Caco-2 (cell line): ENCODE measurements around the gene AP3B1. TPM values are rescaled to one million over a fixed set of nuclear protein-coding genes. Genes with fewer than 3 reads are reported as not detected.
"Not testable (repeated sequence)": the region's sequence is repeated elsewhere in the genome, so short reads cannot be mapped to it uniquely, and the experiment has no call there.

Source experiments
- BruUV-seq: library from RNA; stranded (reverse); fragments of 400-500 nt; replicated peaks from 2 replicates; lab custom pipeline; 2021; lab: Mats Ljungman, UMichigan
- CTCF ChIA-PET: fragments of 300-600 bp; sonication (Branson Sonifier 250); formaldehyde crosslinking; loops from one replicate; lab custom pipeline; 2022; ENCODE audit warnings: antibody characterized with exemption; lab: Charles Lee
- POLR2A ChIA-PET: fragments of 300-600 bp; sonication (Branson Sonifier 250); formaldehyde crosslinking; loops from one replicate; lab custom pipeline; 2022; ENCODE audit warnings: antibody characterized with exemption; lab: Charles Lee
- DNase-seq, 2 experiments: peaks; one replicate each; pipeline versions ENCODE4 v3.0.0 to v3.0.0-alpha.2; 2020 to 2022
- H3K27me3 ChIP-seq: replicated peaks from 2 replicates; pipeline ENCODE4 v1.6.0; 2011; ENCODE audit warnings: low read length; ENCODE audit not compliant: control insufficient read depth, insufficient read depth
- H3K36me3 ChIP-seq: 2 replicates; pipeline ENCODE4 v1.5.1; 2011; ENCODE audit warnings: low read length; ENCODE audit not compliant: control insufficient read depth, insufficient read depth
- H3K4me1 ChIP-seq: fragments of 250-450 bp; sonication (Bioruptor Pico); 2 replicates; pipeline ENCODE4 v1.5.1; 2020; ENCODE audit warnings: mild to moderate bottlenecking
- H3K4me3 ChIP-seq: 2 replicates; pipeline ENCODE4 v1.5.1; 2011; ENCODE audit warnings: low read depth, mild to moderate bottlenecking, control low read depth, low read length
- H3K9me3 ChIP-seq: fragments of 250-450 bp; sonication (Bioruptor Pico); 2 replicates; pipeline ENCODE4 v1.5.1; 2020; ENCODE audit warnings: mild to moderate bottlenecking, moderate library complexity
- H3K27ac Mint-ChIP-seq: one replicate; pipeline ENCODE4 v1.8.0; 2022; ENCODE audit warnings: mixed read lengths; ENCODE audit not compliant: unreplicated experiment
- H3K27me3 Mint-ChIP-seq: one replicate; pipeline ENCODE4 v1.8.0; 2022; ENCODE audit warnings: mixed read lengths; ENCODE audit not compliant: insufficient read depth, unreplicated experiment
- H3K36me3 Mint-ChIP-seq: one replicate; pipeline ENCODE4 v1.8.0; 2022; ENCODE audit warnings: mild to moderate bottlenecking, mixed read lengths; ENCODE audit not compliant: insufficient read depth, unreplicated experiment
- H3K4me1 Mint-ChIP-seq: one replicate; pipeline ENCODE4 v1.8.0; 2022; ENCODE audit warnings: low read depth, mixed read lengths; ENCODE audit not compliant: unreplicated experiment
- H3K4me3 Mint-ChIP-seq: one replicate; pipeline ENCODE4 v1.8.0; 2022; ENCODE audit warnings: mild to moderate bottlenecking, moderate library complexity, mixed read lengths; ENCODE audit not compliant: unreplicated experiment
- H3K9me3 Mint-ChIP-seq: one replicate; pipeline ENCODE4 v1.8.0; 2022; ENCODE audit warnings: mixed read lengths; ENCODE audit not compliant: unreplicated experiment
- intact Hi-C: fragments of 100-400 bp; cut with micrococcal nuclease; formaldehyde crosslinking; loops from one replicate; pipeline ENCODE4 v1.10.0; 2022; ENCODE audit not compliant: unreplicated experiment
- total RNA-seq: library from RNA; stranded (reverse); gene quantifications from 2 replicates; pipeline ENCODE4 v1.2.3, GENCODE V29; 2022
- TF ChIP-seq, protein P1 (sequence below), 2 experiments: fragments of 200-600 bp in 1 of 2; IDR thresholded peaks; 1 replicate in 1 of 2; 2 replicates in 1 of 2; pipeline versions ENCODE4 v1.5.1 to v1.8.0; 2011 to 2022; ENCODE audit warnings: antibody characterized with exemption in 1 of 2, control low read depth in 1 of 2, inconsistent platforms in 1 of 2, low read depth in 1 of 2, low read length in 1 of 2, mild to moderate bottlenecking in 1 of 2, moderate library complexity in 1 of 2; ENCODE audit not compliant: insufficient read depth in 1 of 2, severe bottlenecking in 1 of 2, unreplicated experiment in 1 of 2

Gene AP3B1
- total RNA-seq, 1 experiment from 2014 or later, result 52.7 TPM

GRCh38 chr5:78190402-78190801 lies 104.1 kb downstream of the AP3B1 start:
- H3K27ac Mint-ChIP-seq, result no peak overlapping the region
- POLR2A ChIA-PET, result no interaction called here
- Histone ChIP-seq H3K4me3 (no peak overlapping the region), H3K36me3 (peaks cover 2% of the 10 kb centered on the region; the same call in 1 of the 2 replicates), H3K4me1 (no peaks in the 10 kb centered on the region), H3K27me3 (no peaks in the 10 kb centered on the region), H3K9me3 (no peaks in the 10 kb centered on the region)
- intact Hi-C loops, result no loop called here
- H3K4me1 Mint-ChIP-seq, result no peaks in the 10 kb centered on the region
- H3K9me3 Mint-ChIP-seq, result no peaks in the 10 kb centered on the region
- no peaks in the 10 kb centered on the region for H3K27me3 Mint-ChIP-seq
- H3K4me3 Mint-ChIP-seq, result no peak overlapping the region
- H3K36me3 Mint-ChIP-seq, result peaks cover 19% of the 10 kb centered on the region
- TF ChIP-seq, protein P1, sequence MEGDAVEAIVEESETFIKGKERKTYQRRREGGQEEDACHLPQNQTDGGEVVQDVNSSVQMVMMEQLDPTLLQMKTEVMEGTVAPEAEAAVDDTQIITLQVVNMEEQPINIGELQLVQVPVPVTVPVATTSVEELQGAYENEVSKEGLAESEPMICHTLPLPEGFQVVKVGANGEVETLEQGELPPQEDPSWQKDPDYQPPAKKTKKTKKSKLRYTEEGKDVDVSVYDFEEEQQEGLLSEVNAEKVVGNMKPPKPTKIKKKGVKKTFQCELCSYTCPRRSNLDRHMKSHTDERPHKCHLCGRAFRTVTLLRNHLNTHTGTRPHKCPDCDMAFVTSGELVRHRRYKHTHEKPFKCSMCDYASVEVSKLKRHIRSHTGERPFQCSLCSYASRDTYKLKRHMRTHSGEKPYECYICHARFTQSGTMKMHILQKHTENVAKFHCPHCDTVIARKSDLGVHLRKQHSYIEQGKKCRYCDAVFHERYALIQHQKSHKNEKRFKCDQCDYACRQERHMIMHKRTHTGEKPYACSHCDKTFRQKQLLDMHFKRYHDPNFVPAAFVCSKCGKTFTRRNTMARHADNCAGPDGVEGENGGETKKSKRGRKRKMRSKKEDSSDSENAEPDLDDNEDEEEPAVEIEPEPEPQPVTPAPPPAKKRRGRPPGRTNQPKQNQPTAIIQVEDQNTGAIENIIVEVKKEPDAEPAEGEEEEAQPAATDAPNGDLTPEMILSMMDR (IDR thresholded peaks at IDR 0.05; ENCODE audit: insufficient read depth in 1 of 2, low read depth in 1 of 2, low read length in 1 of 2, severe bottlenecking in 1 of 2, unreplicated experiment in 1 of 2), result no peak
- no peak for DNase-seq
- CTCF ChIA-PET, result no interaction called here
- BruUV-seq, result no TSS peak

DNA sequence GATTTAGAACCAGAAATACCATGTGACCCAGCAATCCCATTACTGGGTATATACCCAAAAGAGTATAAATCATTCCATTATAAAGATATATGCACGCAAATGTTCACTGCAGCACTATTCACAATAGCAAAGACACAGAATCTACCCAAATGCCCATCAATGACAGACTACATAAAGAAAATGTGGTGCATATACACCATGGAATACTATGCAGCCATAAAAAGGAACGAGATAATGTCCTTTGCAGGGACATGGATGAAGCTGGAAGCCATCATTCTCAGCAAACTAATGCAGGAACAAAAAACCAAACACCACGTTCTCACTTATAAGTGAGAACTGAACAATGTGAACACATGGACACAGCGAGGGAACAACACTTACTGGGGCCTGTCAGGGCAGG lies 105.8 kb downstream of the AP3B1 start:
- H3K4me3 ChIP-seq, BruUV-seq, H3K4me1 Mint-ChIP-seq, H3K9me3 Mint-ChIP-seq, H3K9me3 ChIP-seq, DNase-seq, POLR2A ChIA-PET, H3K27ac Mint-ChIP-seq, CTCF ChIA-PET, H3K27me3 Mint-ChIP-seq, H3K36me3 ChIP-seq, H3K4me3 Mint-ChIP-seq, H3K4me1 ChIP-seq, H3K27me3 ChIP-seq: not testable (repeated sequence)
- intact Hi-C loops, result loop anchor here (5.0 kb wide), 1 partner anchor 51 kb away; no protein-coding TSS in a partner anchor
- peaks cover 16% of the 10 kb centered on the region for H3K36me3 Mint-ChIP-seq

DNA sequence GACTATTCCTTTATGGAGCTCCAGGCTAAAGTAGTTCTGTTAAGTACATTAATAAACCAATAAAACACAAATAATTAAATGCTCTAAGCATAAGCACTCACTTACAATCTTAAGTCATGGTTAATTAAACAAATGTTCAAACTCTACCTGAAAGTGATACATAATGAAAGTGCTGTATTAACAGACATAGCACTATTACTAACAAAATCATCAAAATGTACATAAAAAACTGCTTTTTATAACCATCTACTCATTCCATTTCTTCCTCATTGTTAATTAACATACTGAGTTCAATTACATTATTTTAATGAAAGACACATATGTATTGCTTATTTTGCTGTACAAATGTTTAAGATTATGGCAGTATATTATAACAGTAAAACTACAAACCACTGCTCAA lies 107.3 kb downstream of the AP3B1 start:
- TF ChIP-seq, protein P1 (IDR thresholded peaks at IDR 0.05; ENCODE audit: insufficient read depth in 1 of 2, low read depth in 1 of 2, low read length in 1 of 2, severe bottlenecking in 1 of 2, unreplicated experiment in 1 of 2), result no peak
- DNase-seq, result no peak
- ChIA-PET POLR2A (no interaction called here), CTCF (no interaction called here)
- intact Hi-C loops, result loop anchor here (5.0 kb wide), 1 partner anchor 50 kb away; no protein-coding TSS in a partner anchor
- H3K27me3 Mint-ChIP-seq, result no peaks in the 10 kb centered on the region
- Histone ChIP-seq H3K4me1 (no peaks in the 10 kb centered on the region), H3K27me3 (no peaks in the 10 kb centered on the region), H3K36me3 (peaks cover 2% of the 10 kb centered on the region; the same call in 1 of the 2 replicates), H3K4me3 (no peak overlapping the region), H3K9me3 (no peaks in the 10 kb centered on the region)
- no peaks in the 10 kb centered on the region for H3K4me1 Mint-ChIP-seq
- no peak overlapping the region for H3K27ac Mint-ChIP-seq
- no TSS peak for BruUV-seq
- H3K4me3 Mint-ChIP-seq, result no peak overlapping the region
- H3K9me3 Mint-ChIP-seq, result no peaks in the 10 kb centered on the region
- H3K36me3 Mint-ChIP-seq, result peaks cover 26% of the 10 kb centered on the region

DNA sequence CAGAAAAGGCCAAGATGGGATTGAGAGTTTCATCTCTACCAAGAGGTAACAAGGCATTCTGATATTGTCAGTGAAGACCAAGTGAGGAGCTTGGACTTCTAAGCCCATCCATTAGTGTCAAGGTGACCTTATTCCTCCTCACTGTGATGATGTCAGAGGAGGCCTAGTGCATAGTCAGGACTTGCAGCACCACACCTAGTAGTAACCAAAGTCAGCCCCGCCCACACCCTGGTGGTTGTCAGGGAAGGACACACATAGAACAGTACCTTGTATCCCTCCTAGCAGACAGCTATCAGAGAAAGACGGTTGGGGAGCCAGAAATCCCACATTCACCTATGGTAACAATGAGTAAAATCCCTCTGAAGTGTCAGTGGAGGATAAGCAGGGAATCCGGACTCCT lies 111.7 kb downstream of the AP3B1 start:
- CTCF ChIA-PET, result no interaction called here
- Mint-ChIP-seq H3K27me3 (no peaks in the 10 kb centered on the region), H3K27ac (no peak overlapping the region), H3K36me3 (peaks cover 22% of the 10 kb centered on the region), H3K9me3 (no peaks in the 10 kb centered on the region), H3K4me1 (no peaks in the 10 kb centered on the region), H3K4me3 (no peak overlapping the region)
- no peaks in the 10 kb centered on the region for H3K9me3 ChIP-seq
- intact Hi-C loops, result no loop called here
- H3K36me3 ChIP-seq, result no peaks in the 10 kb centered on the region
- no TSS peak for BruUV-seq
- H3K4me3 ChIP-seq, result no peak overlapping the region
- TF ChIP-seq, protein P1 (IDR thresholded peaks at IDR 0.05; ENCODE audit: insufficient read depth in 1 of 2, low read depth in 1 of 2, low read length in 1 of 2, severe bottlenecking in 1 of 2, unreplicated experiment in 1 of 2), result no peak
- DNase-seq, result peak; percentile 7 to 39
- no peaks in the 10 kb centered on the region for H3K27me3 ChIP-seq
- H3K4me1 ChIP-seq, result no peaks in the 10 kb centered on the region
- POLR2A ChIA-PET, result no interaction called here
